Thyroid gland (tissue), 4 donors: ENCODE data around the gene FYN. TPM values are rescaled to one million over a fixed set of nuclear protein-coding genes. Genes with fewer than 3 reads are reported as not detected.

Experiments
- DNase-seq, 2 donors: peaks; one replicate each; pipeline ENCODE4 v3.0.0-alpha.2; 2019
- H3K27ac ChIP-seq, 3 donors: fragments of 200-600 bp; sonication (generic); 1 replicate in 2 of 3; 2 replicates in 1 of 3; pipeline ENCODE4 v1.5.1; 2016 to 2019; ENCODE audit warnings: mild to moderate bottlenecking in 1 of 3, moderate library complexity in 1 of 3
- H3K27me3 ChIP-seq: fragments of 200-600 bp; sonication (generic); one replicate; pipeline ENCODE4 v1.5.1; 2019
- H3K36me3 ChIP-seq, 2 donors: fragments of 200-600 bp; sonication (generic); one replicate each; pipeline ENCODE4 v1.5.1; 2016 to 2019
- H3K4me1 ChIP-seq, 2 donors: fragments of 200-600 bp; sonication (generic); one replicate each; pipeline ENCODE4 v1.5.1; 2017 to 2019
- H3K4me3 ChIP-seq, 3 donors: fragments of 200-600 bp; sonication (generic); replicated peaks in 1 of 3; 1 replicate in 2 of 3; 2 replicates in 1 of 3; pipeline ENCODE4 v1.5.1; 2016; ENCODE audit warnings: mild to moderate bottlenecking in 1 of 3
- H3K9me3 ChIP-seq: fragments of 200-600 bp; sonication (generic); one replicate; pipeline ENCODE4 v1.5.1; 2017
- CTCF ChIP-seq, 6 experiments: fragments of 200-600 bp in 3 of 6; fragments of 450-650 bp in 3 of 6; sonication (generic) in 3 of 6; IDR thresholded peaks; one replicate each; pipeline ENCODE4 v1.5.1; 2016 to 2019; ENCODE audit warnings: antibody characterized with exemption in 6 of 6, mild to moderate bottlenecking in 2 of 6, inconsistent platforms in 1 of 6, moderate library complexity in 1 of 6
- POLR2A ChIP-seq, 2 donors: fragments of 450-650 bp; IDR thresholded peaks; one replicate each; pipeline ENCODE4 v1.6.1; 2017; ENCODE audit warnings: antibody characterized with exemption in 2 of 2, mild to moderate bottlenecking in 2 of 2, moderate library complexity in 1 of 2
- WGBS, 2 donors: methylation state at CpG; one replicate each; pipeline ENCODE4 v1.1.5; 2017; 5-methylcytosine and 5-hydroxymethylcytosine counted together
- intact Hi-C: fragments of 100-400 bp; cut with DNase I; formaldehyde crosslinking; loops from one replicate; pipeline ENCODE4 v1.15.1; 2023
- total RNA-seq, 4 donors: library from RNA; depleted of rRNA; stranded (reverse); fragments of >200 nt; gene quantifications; one replicate each; pipeline ENCODE4 v1.2.3, GENCODE V29; 2016

Gene FYN
- total RNA-seq, 4 donors from 2014 or later, result 67.0 to 206 (median 95.9) TPM

GRCh38 chr6:111870051-111870741 is 3.1 kb downstream of the FYN start:
- H3K27ac ChIP-seq, result no peak overlapping the region
- H3K4me3 ChIP-seq, result no peak overlapping the region
- H3K9me3 ChIP-seq, result no peaks in the 10 kb centered on the region
- H3K36me3 ChIP-seq, result no peaks in the 10 kb centered on the region
- DNase-seq, result no peak
- H3K4me1 ChIP-seq, result peaks cover 0 to 38% of the 10 kb centered on the region in 2 donors
- intact Hi-C loops, result loop anchor here (10.0 kb wide), 2 partner anchors 125 to 155 kb away; no protein-coding TSS in a partner anchor
- 74 to 79% methylated on average over 7 of the region's 7 CpGs for WGBS, 2 donors
- no peak for TF ChIP-seq CTCF (IDR thresholded peaks at IDR 0.05)
- no peak for TF ChIP-seq POLR2A (IDR thresholded peaks at IDR 0.05)
- H3K27me3 ChIP-seq, result no peaks in the 10 kb centered on the region

- DNase-seq, result no peak
- TF ChIP-seq CTCF (IDR thresholded peaks at IDR 0.05), result no peak
- TF ChIP-seq POLR2A (IDR thresholded peaks at IDR 0.05), result no peak
- H3K9me3 ChIP-seq, result no peaks in the 10 kb centered on the region
- no peaks in the 10 kb centered on the region for H3K27me3 ChIP-seq
- no peaks in the 10 kb centered on the region for H3K36me3 ChIP-seq
- H3K27ac ChIP-seq, result no peak overlapping the region
- no peak overlapping the region for H3K4me3 ChIP-seq
- WGBS, 2 donors, result 89 to 93% methylated on average over 2 of the region's 2 CpGs
- intact Hi-C loops, result no loop called here
- H3K4me1 ChIP-seq, result peaks cover 0 to 50% of the 10 kb centered on the region in 2 donors
Observed at GRCh38 chr6:111866857-111867256, 6.4 kb downstream of the FYN start.

GRCh38 chr6:111865909-111866546 is 7.2 kb downstream of the FYN start:
- TF ChIP-seq CTCF (IDR thresholded peaks at IDR 0.05), result no peak
- TF ChIP-seq POLR2A (IDR thresholded peaks at IDR 0.05), result no peak
- no peak for DNase-seq
- Histone ChIP-seq H3K36me3 (no peaks in the 10 kb centered on the region), H3K4me1 (peaks cover 0 to 52% of the 10 kb centered on the region in 2 donors), H3K4me3 (no peak overlapping the region), H3K27ac (no peak overlapping the region), H3K9me3 (no peaks in the 10 kb centered on the region), H3K27me3 (no peaks in the 10 kb centered on the region)
- WGBS, 2 donors, result 81 to 90% methylated on average over 8 of the region's 8 CpGs
- intact Hi-C loops, result no loop called here

GRCh38 chr6:111865049-111865585 is 8.1 kb downstream of the FYN start:
- 75 to 79% methylated on average over 6 of the region's 6 CpGs for WGBS, 2 donors

More at GRCh38 chr6:111865049-111865585, 8.1 kb downstream of the FYN start:
- Histone ChIP-seq H3K27me3 (no peaks in the 10 kb centered on the region), H3K9me3 (no peaks in the 10 kb centered on the region), H3K4me3 (no peak overlapping the region), H3K27ac (no peak overlapping the region), H3K4me1 (peaks cover 0 to 44% of the 10 kb centered on the region in 2 donors), H3K36me3 (no peaks in the 10 kb centered on the region)
- DNase-seq, result no peak
- TF ChIP-seq CTCF (IDR thresholded peaks at IDR 0.05) (no peak), POLR2A (IDR thresholded peaks at IDR 0.05) (no peak)
- intact Hi-C loops, result no loop called here
